GM18907 (cell line): ENCODE data around the gene ZCCHC12.
"Not testable (repeated sequence)": the region's sequence is repeated elsewhere in the genome, so short reads cannot be mapped to it uniquely, and the experiment has no call there.

Experiments used
- ATAC-seq: cut with Tn5 transposase; IDR thresholded peaks from one replicate; pipeline ENCODE4 v1.9.1; 2021; ENCODE audit warnings: mild to moderate bottlenecking, moderate library complexity; ENCODE audit not compliant: unreplicated experiment

The ZCCHC12 gene

GRCh38 chrX:118823263-118824172 lies at the start of gene ZCCHC12:
Gene ZCCHC12, plus strand, starts transcription at chrX:118823824. Its CDS starts 1,421 bp downstream, at chrX:118825245.
- ATAC-seq = no peak

DNA sequence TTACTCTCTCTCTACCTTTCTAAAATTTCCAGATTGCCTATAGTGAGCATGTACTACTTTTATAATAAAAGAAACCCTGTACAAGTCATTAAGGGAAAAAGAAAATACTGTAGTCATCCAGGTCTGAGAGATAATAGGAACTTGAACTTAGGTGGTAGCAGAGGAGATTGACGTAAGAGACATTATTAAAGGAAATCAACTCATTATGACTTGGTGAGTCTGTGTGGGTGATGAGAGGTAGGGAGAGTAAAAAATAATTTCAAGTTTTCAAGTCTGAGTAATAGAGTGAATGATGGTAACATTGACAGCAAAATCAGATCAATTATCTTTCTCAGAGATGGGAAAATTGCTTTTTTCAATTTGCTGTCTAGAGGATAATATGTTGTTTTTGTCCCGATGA lies 44.0 kb upstream of the ZCCHC12 start:
- ATAC-seq = no peak

GRCh38 chrX:118780509-118780908 lies 43.1 kb upstream of the ZCCHC12 start:
- no peak for ATAC-seq

DNA sequence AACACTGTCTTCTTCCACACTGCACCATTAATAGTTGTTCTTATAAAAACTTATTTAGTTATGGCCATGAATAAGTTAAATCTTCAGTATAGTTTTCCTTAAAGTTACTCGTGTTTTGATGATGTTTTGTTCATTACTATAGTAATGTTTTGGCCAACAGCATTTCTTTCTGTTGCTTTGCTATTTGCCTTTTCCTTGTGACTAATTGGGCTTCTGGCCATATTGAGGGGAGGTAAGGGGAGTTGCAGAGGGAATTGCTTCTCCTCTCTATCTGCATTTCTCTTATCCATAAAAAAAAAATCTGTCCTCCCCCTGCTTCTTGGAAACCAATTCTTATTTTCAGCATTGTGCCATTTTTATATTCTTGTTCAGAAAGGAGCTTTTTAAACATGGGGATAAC lies 42.7 kb upstream of the ZCCHC12 start:
- ATAC-seq = no peak

GRCh38 chrX:118795528-118796280 lies 27.9 kb upstream of the ZCCHC12 start:
- ATAC-seq = no peak

DNA sequence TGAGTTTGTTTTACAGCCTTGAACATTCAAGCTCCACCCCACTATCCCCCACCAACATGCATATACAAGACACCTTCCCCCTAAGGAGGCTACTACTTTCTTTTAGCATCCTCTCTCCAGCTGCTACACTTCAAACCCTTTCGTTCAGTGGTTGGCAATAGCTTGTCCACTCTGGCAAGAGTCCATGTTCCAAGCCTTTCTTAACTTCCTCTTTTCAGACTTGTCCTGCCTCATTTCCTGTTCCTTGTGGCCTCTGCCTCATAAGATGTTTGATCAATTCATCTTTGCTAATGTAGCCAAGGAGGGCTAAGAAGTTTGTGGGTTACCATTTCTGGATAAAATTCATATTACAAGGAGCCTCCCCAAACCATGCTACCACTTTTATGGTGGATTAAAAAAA lies 20.8 kb upstream of the ZCCHC12 start:
- no peak for ATAC-seq

DNA sequence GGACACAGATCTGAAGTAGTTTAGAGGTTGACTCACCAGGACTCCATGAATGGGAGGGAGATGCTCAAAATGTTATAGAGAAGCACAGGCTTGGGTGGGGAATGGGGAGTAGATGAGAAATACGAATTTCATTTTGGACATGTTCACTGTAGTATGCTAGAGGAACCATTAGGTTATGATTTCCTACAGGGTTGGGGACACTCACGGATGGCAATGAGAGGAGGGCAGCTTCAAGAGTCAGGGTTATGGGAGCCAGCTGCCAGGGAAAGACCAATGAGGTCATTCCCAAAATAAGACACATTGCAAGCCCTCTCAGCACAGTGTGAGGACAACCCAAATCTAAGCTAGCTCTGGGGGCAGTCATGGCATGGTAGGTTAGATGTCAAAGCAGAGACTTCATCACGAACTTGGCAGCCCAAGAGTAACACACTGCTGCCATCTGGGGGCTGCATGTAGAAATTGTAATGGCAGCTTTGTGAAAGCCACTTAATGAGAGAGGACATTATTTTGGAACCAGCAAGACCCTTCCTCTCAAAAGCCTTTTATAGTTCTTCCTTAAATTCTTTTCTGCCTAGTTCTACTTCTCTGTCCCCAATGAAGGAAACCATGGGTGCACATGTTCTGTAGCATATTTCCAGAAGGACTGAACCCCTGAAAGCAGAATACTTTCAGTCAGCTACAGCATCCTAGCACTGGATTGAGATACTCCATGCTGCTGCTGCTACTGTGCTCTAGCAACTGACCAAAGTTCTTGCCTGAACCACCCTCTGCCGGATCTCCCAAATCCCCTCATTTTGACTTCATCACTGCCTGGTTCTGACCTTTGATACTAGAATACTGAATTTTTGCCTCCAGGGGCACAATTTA lies 16.2 kb upstream of the ZCCHC12 start:
- ATAC-seq = peak; percentile 59

DNA sequence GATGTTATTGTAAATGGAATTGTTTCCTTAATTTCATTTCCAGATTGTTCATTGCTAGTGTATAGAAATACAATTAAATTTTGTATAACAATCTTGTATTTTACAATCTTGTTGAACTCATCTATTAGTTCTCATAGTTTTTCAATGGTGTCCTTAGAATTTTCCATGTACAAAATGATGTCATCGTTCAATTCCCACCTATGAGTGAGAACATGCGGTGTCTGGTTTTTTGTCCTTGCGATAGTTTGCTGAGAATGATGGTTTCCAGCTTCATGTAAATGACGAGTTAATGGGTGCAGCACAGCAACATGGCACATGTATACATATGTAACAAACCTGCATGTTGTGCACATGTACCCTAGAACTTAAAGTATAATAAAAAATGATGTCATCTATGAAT lies 6.4 kb upstream of the ZCCHC12 start:
- ATAC-seq = not testable (repeated sequence)

DNA sequence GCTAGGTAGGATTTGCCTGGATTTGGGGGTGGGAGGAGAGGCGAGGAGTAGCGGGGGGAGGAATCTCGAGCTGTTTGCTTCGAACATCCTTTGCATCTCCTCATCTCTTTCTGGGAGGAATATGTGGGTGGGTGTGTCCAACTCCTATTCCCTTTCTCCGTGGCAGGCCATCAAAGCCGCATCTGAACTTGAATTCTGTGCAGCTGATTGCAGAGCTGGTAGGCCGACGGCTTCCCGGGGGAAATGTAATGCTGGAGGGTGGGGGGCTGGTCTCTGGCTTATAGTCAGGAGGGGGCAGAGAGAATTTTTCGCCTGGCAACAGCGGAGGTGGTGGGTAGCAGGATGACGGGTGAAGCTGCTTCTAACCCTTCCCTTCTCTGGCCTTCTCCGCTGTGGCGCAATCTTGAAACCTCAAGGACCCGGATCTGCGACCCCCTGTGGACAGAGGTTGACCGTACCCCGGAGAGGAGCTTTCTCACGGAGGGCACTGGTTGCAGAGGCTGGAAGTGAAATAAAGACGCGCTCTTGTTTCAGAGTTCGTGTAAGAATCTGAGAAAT lies 628 bp downstream of the ZCCHC12 start:
- no peak for ATAC-seq

DNA sequence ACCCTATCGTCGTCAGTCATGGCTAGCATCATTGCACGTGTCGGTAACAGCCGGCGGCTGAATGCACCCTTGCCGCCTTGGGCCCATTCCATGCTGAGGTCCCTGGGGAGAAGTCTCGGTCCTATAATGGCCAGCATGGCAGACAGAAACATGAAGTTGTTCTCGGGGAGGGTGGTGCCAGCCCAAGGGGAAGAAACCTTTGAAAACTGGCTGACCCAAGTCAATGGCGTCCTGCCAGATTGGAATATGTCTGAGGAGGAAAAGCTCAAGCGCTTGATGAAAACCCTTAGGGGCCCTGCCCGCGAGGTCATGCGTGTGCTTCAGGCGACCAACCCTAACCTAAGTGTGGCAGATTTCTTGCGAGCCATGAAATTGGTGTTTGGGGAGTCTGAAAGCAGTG lies 1.6 kb downstream of the ZCCHC12 start:
- no peak for ATAC-seq

DNA sequence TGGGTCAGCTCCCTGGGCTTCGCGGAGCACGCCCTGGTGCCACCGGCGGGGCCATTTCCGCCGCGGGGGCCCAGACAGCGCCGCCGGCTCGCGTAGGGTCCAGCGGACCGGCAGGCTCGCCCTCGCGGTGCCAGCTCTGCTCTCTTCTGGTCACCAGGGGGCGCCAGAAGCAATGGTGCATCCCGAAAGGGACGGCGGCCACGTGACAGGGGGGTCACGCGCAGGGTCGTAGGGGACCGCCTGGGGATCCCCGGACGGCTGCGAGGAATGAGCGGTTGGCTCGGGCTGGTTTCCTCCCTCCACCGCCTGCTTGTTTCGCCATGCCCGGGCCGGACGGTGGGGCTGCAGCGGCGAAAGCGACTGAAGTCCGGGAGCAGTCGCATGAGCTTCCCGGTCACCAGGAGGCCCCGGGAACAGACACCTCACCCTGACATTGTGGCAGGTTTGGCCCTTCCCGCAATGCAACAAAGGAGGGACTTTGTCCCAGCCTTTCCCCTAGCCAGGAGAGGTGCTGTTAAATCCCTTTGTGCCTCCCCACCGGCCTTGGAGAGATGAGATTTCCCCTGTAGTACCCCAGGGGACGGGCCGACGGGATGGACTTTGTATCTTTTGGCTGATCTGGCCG lies 15.8 kb downstream of the ZCCHC12 start:
- ATAC-seq = peak; percentile 51

DNA sequence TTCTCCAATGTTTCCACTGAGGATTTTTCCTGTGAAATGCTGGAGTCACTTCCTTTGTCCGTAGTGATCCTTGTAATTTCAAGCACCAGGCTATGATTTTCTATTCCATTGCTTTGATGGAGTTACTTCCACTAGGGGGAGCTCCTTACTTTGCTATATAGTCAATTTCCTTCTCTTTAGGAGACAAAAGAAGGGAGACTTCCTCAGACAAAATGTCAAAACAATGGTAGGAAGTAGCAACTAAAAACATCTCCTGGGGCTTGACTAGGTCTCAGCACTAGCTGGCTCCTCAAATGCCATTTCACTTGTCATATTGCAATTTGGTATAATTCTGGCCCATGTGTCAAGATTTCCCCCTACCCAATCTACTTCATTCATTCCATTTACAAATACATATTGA lies 24.1 kb downstream of the ZCCHC12 start:
- ATAC-seq = no peak

DNA sequence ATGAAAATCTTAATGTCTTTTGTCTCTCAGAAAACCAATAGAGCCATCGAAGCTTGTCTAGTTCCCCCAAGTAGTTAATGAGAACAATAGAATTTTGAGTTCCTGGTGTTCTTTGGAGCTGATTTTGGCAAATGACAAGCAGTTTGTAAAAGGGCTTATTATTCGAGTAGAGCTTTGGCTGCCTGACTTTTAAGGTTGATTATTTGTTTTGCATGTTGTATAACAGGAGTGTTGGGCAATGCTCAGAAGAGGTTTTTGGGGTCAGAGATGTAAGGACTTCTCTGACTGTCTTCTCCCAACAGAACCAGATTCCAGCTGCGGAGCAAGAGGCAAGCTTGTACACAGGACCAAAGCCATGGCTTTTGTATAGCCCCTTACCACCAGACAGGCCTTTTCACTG lies 30.0 kb downstream of the ZCCHC12 start:
- no peak for ATAC-seq

GRCh38 chrX:118855681-118856310 lies 32.2 kb downstream of the ZCCHC12 start:
- ATAC-seq = no peak

- no peak for ATAC-seq
Measured at GRCh38 chrX:118857006-118857405, 33.4 kb downstream of the ZCCHC12 start.

DNA sequence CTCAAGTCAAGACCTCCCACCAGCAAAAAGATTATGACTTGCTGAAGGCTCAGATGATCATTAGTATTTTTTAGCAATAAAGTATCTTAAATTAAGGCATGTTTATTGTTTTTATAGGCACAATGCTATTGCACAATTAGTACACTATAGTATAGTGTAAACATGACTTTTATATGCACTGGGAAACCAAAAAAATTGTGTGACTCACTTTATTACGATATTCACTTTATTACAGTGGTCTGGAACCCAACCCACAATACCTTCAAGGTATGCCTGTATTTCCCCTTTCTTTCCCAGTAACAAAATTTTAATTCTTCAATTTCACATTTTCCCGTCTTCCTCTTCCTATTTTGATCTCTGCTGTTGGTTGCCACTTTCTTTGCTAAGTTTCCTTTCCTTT lies 37.7 kb downstream of the ZCCHC12 start:
- no peak for ATAC-seq

GRCh38 chrX:118862091-118862490 lies 38.5 kb downstream of the ZCCHC12 start:
- ATAC-seq = no peak

DNA sequence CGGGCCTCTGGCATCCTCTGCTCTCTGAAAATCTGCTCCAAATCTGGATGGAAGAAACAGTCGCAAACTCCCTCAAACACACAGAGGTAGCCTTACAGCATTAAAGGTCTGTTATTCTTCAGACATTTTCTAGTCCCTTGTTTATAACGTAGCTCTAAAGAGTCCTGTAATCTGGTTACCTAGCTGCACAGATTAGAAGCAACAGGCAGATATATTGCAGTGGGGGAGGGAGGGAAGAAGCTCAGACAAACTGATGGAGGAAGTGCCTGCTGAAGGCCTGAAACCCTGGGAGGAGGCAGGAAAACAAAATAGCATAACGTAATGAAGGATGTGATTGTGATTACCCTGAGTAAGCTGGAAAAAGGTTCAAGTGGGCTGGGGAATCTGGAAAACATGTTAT lies 39.4 kb downstream of the ZCCHC12 start:
- no peak for ATAC-seq

GRCh38 chrX:118864063-118864635 lies 40.5 kb downstream of the ZCCHC12 start:
- ATAC-seq = no peak

- ATAC-seq = no peak
Measured at GRCh38 chrX:118865231-118865630, 41.6 kb downstream of the ZCCHC12 start.
